H1 (cell line): ENCODE measurements around the gene SLC6A8. TPM values are rescaled to one million over a fixed set of nuclear protein-coding genes. Genes with fewer than 3 reads are reported as not detected.

Experiments
- CTCF ChIA-PET: fragments of 300-600 bp; sonication (Branson Sonifier 250); formaldehyde crosslinking; loops from one replicate; lab custom pipeline; 2021; ENCODE audit not compliant: partially characterized antibody; lab: Charles Lee
- POLR2A ChIA-PET: fragments of 300-600 bp; sonication (Branson Sonifier 250); formaldehyde crosslinking; loops from one replicate; lab custom pipeline; 2021; ENCODE audit warnings: inconsistent platforms; ENCODE audit not compliant: partially characterized antibody; lab: Charles Lee
- DNase-seq, 2 experiments: peaks; one replicate each; pipeline versions ENCODE4 v3.0.0 to v3.0.0-alpha.2; 2010 to 2022; ENCODE audit warnings: low spot score in 2 of 2, low read depth in 1 of 2, mixed read lengths in 1 of 2
- FAIRE-seq: peaks from 2 replicates; lab custom pipeline; 2011; peaks lifted over from hg19 to GRCh38; lab: Jason Lieb, UNC
- H2AFZ ChIP-seq: 2 replicates; pipeline ENCODE4 v1.8.1; 2012; ENCODE audit warnings: low read length, inconsistent platforms
- H2AK5ac ChIP-seq: 2 replicates; pipeline ENCODE4 v1.6.1; 2013; ENCODE audit warnings: low read depth, low read length
- H2BK120ac ChIP-seq: replicated peaks from 2 replicates; pipeline ENCODE3; 2013; ENCODE audit warnings: low read depth, low read length, inconsistent platforms
- H2BK12ac ChIP-seq: 2 replicates; pipeline ENCODE4 v1.6.1; 2013; ENCODE audit warnings: low read depth, low read length
- H2BK15ac ChIP-seq: 2 replicates; pipeline ENCODE4 v1.6.1; 2013; ENCODE audit warnings: low read length
- H2BK20ac ChIP-seq: 2 replicates; pipeline ENCODE4 v1.6.1; 2013; ENCODE audit warnings: low read length
- H2BK5ac ChIP-seq: 2 replicates; pipeline ENCODE4 v1.6.1; 2013; ENCODE audit warnings: low read depth, low read length
- H3K14ac ChIP-seq: 2 replicates; pipeline ENCODE4 v1.6.1; 2013; ENCODE audit warnings: inconsistent platforms; ENCODE audit not compliant: insufficient read length
- H3K18ac ChIP-seq: 2 replicates; pipeline ENCODE4 v1.6.1; 2013; ENCODE audit warnings: low read length; ENCODE audit errors: extremely low read depth
- H3K23ac ChIP-seq: 2 replicates; pipeline ENCODE4 v1.6.1; 2013; ENCODE audit warnings: inconsistent platforms; ENCODE audit not compliant: insufficient read length
- H3K23me2 ChIP-seq: 2 replicates; pipeline ENCODE4 v1.6.1; 2013; ENCODE audit warnings: low read depth, low read length
- H3K27ac ChIP-seq: 2 replicates; pipeline ENCODE4 v1.6.1; 2011; ENCODE audit warnings: low read depth, low read length, inconsistent platforms
- H3K27me3 ChIP-seq, 4 experiments: replicated peaks in 1 of 4; 1 replicate in 1 of 4; 2 replicates in 3 of 4; pipeline versions ENCODE4 v1.6.1 to v1.8.1; 2011 to 2013; ENCODE audit warnings: low read length in 3 of 4, mild to moderate bottlenecking in 3 of 4, inconsistent platforms in 2 of 4, mixed read lengths in 2 of 4, moderate library complexity in 1 of 4; ENCODE audit not compliant: control insufficient read depth in 3 of 4, insufficient read depth in 3 of 4; ENCODE audit errors: extremely low read depth in 1 of 4
- H3K36me3 ChIP-seq, 4 experiments: 2 replicates each; pipeline versions ENCODE4 v1.6.1 to v1.8.1; 2011 to 2013; ENCODE audit warnings: mild to moderate bottlenecking in 4 of 4, low read length in 3 of 4, moderate library complexity in 2 of 4, control low read depth in 1 of 4, inconsistent platforms in 1 of 4; ENCODE audit not compliant: insufficient read depth in 4 of 4, control insufficient read depth in 2 of 4
- H3K4ac ChIP-seq: replicated peaks from 2 replicates; pipeline ENCODE3; 2013; ENCODE audit warnings: low read length, low read depth, mixed read lengths, inconsistent platforms; ENCODE audit not compliant: insufficient read length
- H3K4me1 ChIP-seq, 4 experiments: replicated peaks in 1 of 4; 1 replicate in 1 of 4; 2 replicates in 3 of 4; pipeline versions ENCODE4 v1.6.1 to v1.8.1; 2011 to 2013; ENCODE audit warnings: low read length in 3 of 4, inconsistent platforms in 2 of 4, mixed read lengths in 1 of 4; ENCODE audit not compliant: insufficient read depth in 4 of 4, control insufficient read depth in 3 of 4
- H3K4me2 ChIP-seq, 2 experiments: 2 replicates each; pipeline versions ENCODE4 v1.6.1 to v1.8.1; 2011 to 2013; ENCODE audit warnings: low read depth in 2 of 2, low read length in 2 of 2, control low read depth in 1 of 2, inconsistent platforms in 1 of 2, mild to moderate bottlenecking in 1 of 2; ENCODE audit not compliant: insufficient read depth in 1 of 2
- H3K4me3 ChIP-seq, 4 experiments: fragments of 200-600, 300-600 bp in 1 of 4; sonication (generic), shearing (Covaris generic), sonication (Bioruptor Twin) in 1 of 4; 2 replicates each; pipeline versions ENCODE4 v1.5.1 to v1.8.1; 2011 to 2016; ENCODE audit warnings: low read length in 4 of 4, low read depth in 3 of 4, control low read depth in 2 of 4, inconsistent platforms in 2 of 4, mild to moderate bottlenecking in 2 of 4, mixed read lengths in 1 of 4, moderate library complexity in 1 of 4; ENCODE audit not compliant: insufficient read depth in 2 of 4; ENCODE audit errors: extremely low read depth in 1 of 4
- H3K56ac ChIP-seq: replicated peaks from 2 replicates; pipeline ENCODE3; 2013; ENCODE audit warnings: low read depth, mild to moderate bottlenecking, mixed read lengths, low read length, inconsistent platforms; ENCODE audit not compliant: insufficient read length
- H3K79me1 ChIP-seq: 2 replicates; pipeline ENCODE4 v1.6.1; 2013; ENCODE audit warnings: low read depth, low read length, control low read depth
- H3K79me2 ChIP-seq, 2 experiments: 2 replicates each; pipeline versions ENCODE4 v1.6.1 to v1.8.1; 2012 to 2013; ENCODE audit warnings: low read length in 2 of 2, mild to moderate bottlenecking in 2 of 2, inconsistent platforms in 1 of 2; ENCODE audit not compliant: insufficient read depth in 2 of 2, control insufficient read depth in 1 of 2
- H3K9ac ChIP-seq, 4 experiments: replicated peaks in 1 of 4; 1 replicate in 1 of 4; 2 replicates in 3 of 4; pipeline versions ENCODE4 v1.6.1 to v1.8.1; 2011 to 2013; ENCODE audit warnings: low read depth in 3 of 4, low read length in 3 of 4, control low read depth in 2 of 4, mild to moderate bottlenecking in 2 of 4, moderate library complexity in 2 of 4, inconsistent platforms in 1 of 4; ENCODE audit errors: extremely low read depth in 1 of 4
- H3K9me3 ChIP-seq, 2 experiments: 2 replicates each; pipeline versions ENCODE4 v1.6.1 to v1.8.1; 2012 to 2013; ENCODE audit warnings: mild to moderate bottlenecking in 2 of 2, moderate library complexity in 2 of 2, control low read depth in 1 of 2, inconsistent platforms in 1 of 2, low read depth in 1 of 2, low read length in 1 of 2, mixed read lengths in 1 of 2; ENCODE audit not compliant: insufficient read depth in 2 of 2
- H4K20me1 ChIP-seq, 2 experiments: replicated peaks in 1 of 2; 2 replicates each; pipeline versions ENCODE3 to v1.8.1; 2011 to 2013; ENCODE audit warnings: inconsistent platforms in 2 of 2, low read length in 2 of 2, mild to moderate bottlenecking in 1 of 2; ENCODE audit not compliant: insufficient read depth in 2 of 2, control insufficient read depth in 1 of 2
- H4K5ac ChIP-seq: 2 replicates; pipeline ENCODE4 v1.6.1; 2013; ENCODE audit warnings: low read length, low read depth, mixed read lengths, inconsistent platforms; ENCODE audit not compliant: insufficient read length
- H4K8ac ChIP-seq: 2 replicates; pipeline ENCODE4 v1.8.0; 2013; ENCODE audit warnings: mild to moderate bottlenecking, moderate library complexity, low read length, inconsistent platforms; ENCODE audit not compliant: insufficient read depth; ENCODE audit errors: extremely low read depth
- H4K91ac ChIP-seq: replicated peaks from 2 replicates; pipeline ENCODE3; 2013; ENCODE audit warnings: low read length, mixed read lengths, inconsistent platforms; ENCODE audit not compliant: insufficient read length
- WGBS, 2 experiments: shearing (Covaris generic) in 1 of 2; methylation state at CpG; one replicate each; pipeline versions ENCODE4 v1.1.6 to v1.1.7; 2013 to 2015; ENCODE audit warnings: low lambda C conversion rate in 2 of 2, mixed read lengths in 2 of 2, inconsistent platforms in 1 of 2, low coverage in 1 of 2, missing lambda C conversion rate in 1 of 2; ENCODE audit not compliant: insufficient replicate concordance in 2 of 2, insufficient coverage in 1 of 2, insufficient read length in 1 of 2; ENCODE audit errors: extremely low coverage in 1 of 2, missing lambda C conversion rate in 1 of 2; 5-methylcytosine and 5-hydroxymethylcytosine counted together
- polyA plus RNA-seq, 7 experiments: library from polyadenylated mRNA; depleted of rRNA in 3 of 7; stranded (reverse) in 5 of 7; unstranded in 2 of 7; fragments of >200 nt in 5 of 7; fragments of 200-250 nt in 2 of 7; gene quantifications; 1 replicate in 5 of 7; 2 replicates in 1 of 7; 4 replicates in 1 of 7; pipeline versions ENCODE4 v1.2.1 to v1.2.3, GENCODE V29; 2011 to 2013; ENCODE audit warnings: missing spikeins in 2 of 7, mixed read lengths in 2 of 7
- total RNA-seq: library from RNA; stranded (reverse); fragmentation: NEBNext Ultra II Directional; extraction: Animal tissue kit (Norgen Biotek cat#: 25700); gene quantifications from 2 replicates; pipeline ENCODE4 v1.2.1, GENCODE V29; 2021

The SLC6A8 gene
- total and polyA plus RNA-seq, 2 of the 8 experiments (the other 6 are each of a cell fraction or from before 2014, with no cell fraction given): 87.7 to 94.7 TPM

DNA sequence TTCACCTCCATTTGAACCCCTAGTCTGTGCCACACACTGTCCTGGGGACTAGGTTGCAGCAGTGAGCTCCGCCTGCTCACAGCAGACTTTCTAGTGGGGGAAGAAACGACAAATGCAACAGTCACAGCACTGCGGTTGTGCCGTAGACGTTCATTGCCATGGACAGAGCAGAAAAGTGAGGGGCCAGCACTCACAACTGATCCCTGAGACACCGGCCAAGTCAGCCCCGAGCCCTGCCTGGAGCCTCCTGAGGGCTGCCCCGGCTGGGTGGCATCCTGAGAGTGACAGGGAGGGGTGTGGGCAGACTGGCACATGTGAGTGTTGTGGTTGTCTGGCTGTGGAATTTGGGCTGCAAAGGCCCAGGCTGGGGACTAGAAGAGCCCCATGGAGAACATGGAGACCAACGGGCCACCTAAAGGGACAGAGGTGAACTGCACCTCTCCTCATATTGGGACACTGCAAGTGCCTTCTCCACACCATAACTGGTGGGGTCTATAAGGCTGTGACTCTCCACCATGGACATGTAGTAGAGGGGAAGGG is 36.1 kb upstream of the SLC6A8 start:
- H3K4me3 ChIP-seq: no peak overlapping the region
- H3K9me3 ChIP-seq: no peaks in the 10 kb centered on the region
- H3K56ac ChIP-seq: no peak overlapping the region
- H3K79me2 ChIP-seq: no peaks in the 10 kb centered on the region
- no peak overlapping the region for H3K4me2 ChIP-seq
- H3K18ac ChIP-seq: no peak overlapping the region
- CTCF ChIA-PET: interaction anchor here (0.9 to 28.7 kb wide), 11 partner anchors 7 to 128 kb away, joined by 3 to 408 read pairs (median 19); partner anchors contain the start of gene DUSP9
- H3K14ac ChIP-seq: no peak overlapping the region
- FAIRE-seq (peak; percentile 50), DNase-seq (no peak)
- H3K79me1 ChIP-seq: no peaks in the 10 kb centered on the region
- no peak overlapping the region for H4K5ac ChIP-seq
- H3K27me3 ChIP-seq: peaks cover 27 to 28% (median 27%) of the 10 kb centered on the region in 4 experiments
- peaks cover 0 to 9% (median under 1%) of the 10 kb centered on the region in 4 experiments; a peak in 3 of 7 replicates for H3K4me1 ChIP-seq
- no peak overlapping the region for H2BK12ac ChIP-seq
- peaks cover 0 to 4% (median 0%) of the 10 kb centered on the region in 4 experiments; a peak in 1 of 8 replicates for H3K36me3 ChIP-seq
- H4K20me1 ChIP-seq: peaks cover 0 to 4% of the 10 kb centered on the region in 2 experiments
- no peak overlapping the region for H4K91ac ChIP-seq
- no peak overlapping the region for H2AK5ac ChIP-seq
- no peak overlapping the region for H3K27ac ChIP-seq
- no peaks in the 10 kb centered on the region; the same call in 1 of the 2 replicates for H3K23me2 ChIP-seq
- H2BK120ac ChIP-seq: no peak overlapping the region
- no peak overlapping the region for H4K8ac ChIP-seq
- H3K23ac ChIP-seq: no peak overlapping the region
- POLR2A ChIA-PET: interaction anchor here (1.3 kb wide), 1 partner anchor 13 kb away, joined by 3 read pairs; no protein-coding TSS in a partner anchor
- H2AFZ ChIP-seq: no peak overlapping the region
- no peak overlapping the region for H3K9ac ChIP-seq
- WGBS, 2 experiments: 82% methylated on average over 9 of the region's 9 CpGs; no CpG with 5 or more reads in 1 of the 2 experiments
- no peak overlapping the region for H3K4ac ChIP-seq
- no peak overlapping the region for H2BK15ac ChIP-seq
- H2BK20ac ChIP-seq: no peak overlapping the region
- H2BK5ac ChIP-seq: no peak overlapping the region
